T-helper 2 cell treated with Interferon-gamma antibody and Interleukin-4, amounts not matched to agents 100 ng/mL and 5 ng/mL, for 36 hours (primary cell): ENCODE data around the gene ZFYVE28. TPM values are rescaled to one million over a fixed set of nuclear protein-coding genes. Genes with fewer than 3 reads are reported as not detected.

Source experiments
- intact Hi-C: fragments of 100-400 bp; cut with micrococcal nuclease; formaldehyde crosslinking; loops from one replicate; pipeline ENCODE4 v1.15.1; 2023
- total RNA-seq: library from RNA; stranded (reverse); gene quantifications from 2 replicates; pipeline ENCODE4 v1.2.3, GENCODE V29; 2022

The ZFYVE28 gene
- total RNA-seq, 1 donor from 2014 or later = 17.3 TPM

- intact Hi-C loops = no loop called here
Observed at GRCh38 chr4:2428496-2429213, 10.2 kb upstream of the ZFYVE28 start.

- intact Hi-C loops = no loop called here
Observed at GRCh38 chr4:2427383-2428334, 9.2 kb upstream of the ZFYVE28 start.

GRCh38 chr4:2426711-2427275 is 8.3 kb upstream of the ZFYVE28 start:
- intact Hi-C loops = no loop called here

GRCh38 chr4:2426069-2426397 is 7.6 kb upstream of the ZFYVE28 start:
- intact Hi-C loops = no loop called here

- intact Hi-C loops = no loop called here
Observed at GRCh38 chr4:2425386-2426068, 7.1 kb upstream of the ZFYVE28 start.

GRCh38 chr4:2424581-2424980 is 6.1 kb upstream of the ZFYVE28 start:
- intact Hi-C loops = no loop called here

GRCh38 chr4:2423695-2424094 is 5.2 kb upstream of the ZFYVE28 start:
- intact Hi-C loops = no loop called here

- intact Hi-C loops = no loop called here
Observed at GRCh38 chr4:2423066-2423465, 4.6 kb upstream of the ZFYVE28 start.

- intact Hi-C loops = no loop called here
Observed at GRCh38 chr4:2421928-2422327, 3.5 kb upstream of the ZFYVE28 start.

- intact Hi-C loops = loop anchor here (10.0 kb wide), 1 partner anchor 625 kb away; no protein-coding TSS in a partner anchor
Observed at GRCh38 chr4:2419814-2420213, 1.4 kb upstream of the ZFYVE28 start.

- intact Hi-C loops = loop anchor here (1.0 to 10.0 kb wide), 8 partner anchors 49 to 626 kb away; partner anchors contain the start of genes FAM193A, GRK4, HAUS3 and LETM1
Observed at GRCh38 chr4:2418650-2419571, 466 bp upstream of the ZFYVE28 start, which contains the start of gene CFAP99. Gene CFAP99, plus strand, starts transcription at chr4:2418955.

GRCh38 chr4:2417226-2417764 is 1.1 kb downstream of the ZFYVE28 start:
- intact Hi-C loops = loop anchor here (10.0 kb wide), 1 partner anchor 628 kb away; no protein-coding TSS in a partner anchor

- intact Hi-C loops = loop anchor here (10.0 kb wide), 1 partner anchor 628 kb away; no protein-coding TSS in a partner anchor
Observed at GRCh38 chr4:2416564-2417225, 1.8 kb downstream of the ZFYVE28 start.

GRCh38 chr4:2415881-2416563 is 2.4 kb downstream of the ZFYVE28 start:
- intact Hi-C loops = loop anchor here (10.0 kb wide), 1 partner anchor 629 kb away; no protein-coding TSS in a partner anchor

GRCh38 chr4:2415213-2415612 is 3.2 kb downstream of the ZFYVE28 start:
- intact Hi-C loops = loop anchor here (10.0 kb wide), 1 partner anchor 630 kb away; no protein-coding TSS in a partner anchor

GRCh38 chr4:2413821-2414610 is 4.4 kb downstream of the ZFYVE28 start:
- intact Hi-C loops = loop anchor here (1.0 to 10.0 kb wide), 6 partner anchors 55 to 631 kb away; partner anchors contain the start of genes GRK4, HAUS3, MXD4 and NOP14
